Right lobe of liver (tissue), 6 donors: ENCODE measurements around the gene CEP85L. TPM values are rescaled to one million over a fixed set of nuclear protein-coding genes. Genes with fewer than 3 reads are reported as not detected.
"Not testable (repeated sequence)": the region's sequence is repeated elsewhere in the genome, so short reads cannot be mapped to it uniquely, and the experiment has no call there.

ENCODE experiments used
- ATAC-seq, 4 donors: fragments of 200-7000 bp; cut with Tn5 transposase; one replicate each; pipeline ENCODE4 v1.9.1; 2020; ENCODE audit warnings: mild to moderate bottlenecking in 4 of 4, moderate library complexity in 4 of 4
- DNase-seq, 3 donors: peaks; one replicate each; pipeline ENCODE4 v3.0.0-alpha.2; 2020
- H3K27ac ChIP-seq, 3 donors: fragments of 200-600 bp; one replicate each; pipeline ENCODE4 v1.8.0; 2022
- H3K27me3 ChIP-seq, 2 donors: fragments of 200-600 bp; one replicate each; pipeline ENCODE4 v1.8.0; 2022
- H3K36me3 ChIP-seq, 4 donors: fragments of 200-600 bp; sonication (generic) in 1 of 4; one replicate each; pipeline versions ENCODE4 v1.5.1 to v1.8.0; 2017 to 2022; ENCODE audit warnings: control low read depth in 1 of 4
- H3K4me1 ChIP-seq, 4 donors: fragments of 200-600 bp; sonication (generic) in 1 of 4; one replicate each; pipeline versions ENCODE4 v1.5.1 to v1.8.0; 2017 to 2022; ENCODE audit warnings: control low read depth in 1 of 4
- H3K4me3 ChIP-seq, 3 donors: fragments of 200-600 bp; one replicate each; pipeline ENCODE4 v1.8.0; 2022
- H3K9me3 ChIP-seq, 4 donors: fragments of 200-600 bp; sonication (generic) in 1 of 4; one replicate each; pipeline versions ENCODE4 v1.5.1 to v1.8.0; 2017 to 2022; ENCODE audit warnings: control low read depth in 1 of 4
- POLR2A ChIP-seq: fragments of 450-650 bp; IDR thresholded peaks from one replicate; pipeline ENCODE4 v1.6.1; 2017; ENCODE audit warnings: antibody characterized with exemption, mild to moderate bottlenecking
- WGBS: methylation state at CpG from one replicate; pipeline ENCODE4 v1.1.6; 2018; ENCODE audit warnings: low coverage, low lambda C conversion rate; ENCODE audit not compliant: insufficient coverage; ENCODE audit errors: missing lambda C conversion rate; 5-methylcytosine and 5-hydroxymethylcytosine counted together
- intact Hi-C, 2 donors: fragments of 100-400 bp; cut with DNase I; formaldehyde crosslinking; loops; one replicate each; pipeline versions ENCODE4 v1.11.2 to v1.14.1; 2022
- total RNA-seq, 6 experiments: library from RNA; depleted of rRNA in 2 of 6; stranded (reverse); fragments of >200 nt in 2 of 6; fragmentation: NEBNext Ultra II Directional in 3 of 6; extraction: Animal tissue kit (Norgen Biotek cat#: 25700) in 3 of 6; gene quantifications; one replicate each; pipeline versions ENCODE4 v1.1.0 to v1.2.4, GENCODE V29; 2016 to 2023
- TF ChIP-seq, protein P1 (sequence below), 4 donors: fragments of 200-600 bp in 3 of 4; fragments of 450-650 bp in 1 of 4; IDR thresholded peaks; one replicate each; pipeline versions ENCODE4 v1.5.1 to v1.8.0; 2016 to 2022; ENCODE audit warnings: antibody characterized with exemption in 4 of 4, mild to moderate bottlenecking in 2 of 4
- donor health status: DM: no; HTN: yes; CAD: no.
- donor health status: DM: no; HTN: no; CAD: no.
- donor health status: DM: no; HTN: no; CAD: no.
- donor health status: DM: no; HTN: yes; CAD: no.
- donor health status: DM: no; HTN: yes; CAD: no.

CEP85L gene
- total RNA-seq, 6 experiments from 2014 or later = 2.9 to 8.7 (median 4.1) TPM

DNA sequence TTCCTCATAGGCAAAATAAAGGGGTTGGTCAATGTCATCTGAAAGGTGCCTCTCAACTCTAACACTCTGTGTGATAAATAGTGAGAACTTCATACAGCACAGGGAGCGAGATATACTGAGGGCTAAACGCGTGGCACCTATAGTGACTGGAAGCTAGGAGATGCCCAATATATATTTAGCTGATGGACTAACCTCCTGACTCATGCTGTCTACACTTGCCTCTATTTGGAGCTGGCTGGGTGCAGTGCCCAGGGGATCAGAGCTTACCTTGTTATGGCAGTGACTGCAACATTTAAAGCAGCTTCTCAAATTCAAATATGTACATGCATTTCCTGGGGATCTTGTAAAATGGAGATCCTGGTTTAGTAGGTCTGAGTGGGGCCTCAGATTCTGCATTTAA lies 214.9 kb downstream of the CEP85L start:
- Histone ChIP-seq H3K27ac (no peak overlapping the region), H3K4me3 (no peak overlapping the region), H3K4me1 (no peaks in the 10 kb centered on the region), H3K27me3 (no peaks in the 10 kb centered on the region), H3K9me3 (peaks cover 0 to 6% (median 0%) of the 10 kb centered on the region in 4 donors), H3K36me3 (no peaks in the 10 kb centered on the region)
- intact Hi-C loops = no loop called here
- DNase-seq (no peak), ATAC-seq (no peak)
- 20% methylated on average over 2 of the region's 3 CpGs for whole genome bisulfite sequencing
- TF ChIP-seq, protein P1, sequence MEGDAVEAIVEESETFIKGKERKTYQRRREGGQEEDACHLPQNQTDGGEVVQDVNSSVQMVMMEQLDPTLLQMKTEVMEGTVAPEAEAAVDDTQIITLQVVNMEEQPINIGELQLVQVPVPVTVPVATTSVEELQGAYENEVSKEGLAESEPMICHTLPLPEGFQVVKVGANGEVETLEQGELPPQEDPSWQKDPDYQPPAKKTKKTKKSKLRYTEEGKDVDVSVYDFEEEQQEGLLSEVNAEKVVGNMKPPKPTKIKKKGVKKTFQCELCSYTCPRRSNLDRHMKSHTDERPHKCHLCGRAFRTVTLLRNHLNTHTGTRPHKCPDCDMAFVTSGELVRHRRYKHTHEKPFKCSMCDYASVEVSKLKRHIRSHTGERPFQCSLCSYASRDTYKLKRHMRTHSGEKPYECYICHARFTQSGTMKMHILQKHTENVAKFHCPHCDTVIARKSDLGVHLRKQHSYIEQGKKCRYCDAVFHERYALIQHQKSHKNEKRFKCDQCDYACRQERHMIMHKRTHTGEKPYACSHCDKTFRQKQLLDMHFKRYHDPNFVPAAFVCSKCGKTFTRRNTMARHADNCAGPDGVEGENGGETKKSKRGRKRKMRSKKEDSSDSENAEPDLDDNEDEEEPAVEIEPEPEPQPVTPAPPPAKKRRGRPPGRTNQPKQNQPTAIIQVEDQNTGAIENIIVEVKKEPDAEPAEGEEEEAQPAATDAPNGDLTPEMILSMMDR (IDR thresholded peaks at IDR 0.05) = no peak
- no peak for TF ChIP-seq POLR2A

DNA sequence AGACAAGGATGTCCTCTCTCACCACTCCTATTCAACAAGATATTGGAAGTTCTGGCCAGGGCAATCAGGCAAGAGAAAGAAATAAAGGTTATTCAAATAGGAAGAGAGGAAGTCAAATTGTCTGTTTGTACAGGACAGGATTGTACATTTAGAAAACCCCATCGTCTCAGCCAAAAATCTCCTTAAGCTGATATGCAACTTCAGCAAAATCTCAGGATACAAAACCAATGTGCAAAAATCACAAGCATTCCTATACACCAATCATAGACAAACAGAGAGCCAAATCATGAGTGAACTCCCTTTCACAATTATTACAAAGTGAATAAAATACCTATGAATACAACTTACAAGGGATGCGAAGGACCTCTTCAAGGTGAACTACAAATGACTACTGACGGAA lies 217.2 kb downstream of the CEP85L start:
- H3K4me1 ChIP-seq, H3K27me3 ChIP-seq, H3K27ac ChIP-seq, DNase-seq, H3K36me3 ChIP-seq, ATAC-seq, intact Hi-C loops, H3K4me3 ChIP-seq, H3K9me3 ChIP-seq: not testable (repeated sequence)
- WGBS = 78% methylated on average over 3 of the region's 3 CpGs

DNA sequence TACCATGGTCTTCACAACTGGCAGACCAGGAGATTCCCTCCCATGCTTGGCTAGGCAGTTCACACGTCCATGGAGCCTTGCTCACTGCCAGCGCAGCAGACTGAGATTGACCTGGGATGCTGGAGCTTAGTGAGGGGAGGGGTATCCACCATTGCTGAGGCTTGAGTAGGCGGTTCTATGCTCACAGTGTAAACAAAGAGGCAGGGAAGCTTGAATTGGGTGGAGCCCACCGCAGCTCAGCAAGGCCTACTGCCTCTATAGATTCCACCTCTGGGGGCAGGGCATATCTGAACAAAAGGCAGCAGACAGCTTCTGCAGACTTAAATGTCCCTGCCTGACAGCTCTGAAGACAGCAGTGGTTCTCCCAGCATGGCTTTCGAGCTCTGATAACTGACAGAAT lies 230.1 kb downstream of the CEP85L start:
- ATAC-seq, H3K27me3 ChIP-seq, H3K36me3 ChIP-seq, intact Hi-C loops, DNase-seq, H3K9me3 ChIP-seq, H3K4me1 ChIP-seq, H3K4me3 ChIP-seq, H3K27ac ChIP-seq: not testable (repeated sequence)
- WGBS = 29% methylated on average over 1 of the region's 5 CpGs

DNA sequence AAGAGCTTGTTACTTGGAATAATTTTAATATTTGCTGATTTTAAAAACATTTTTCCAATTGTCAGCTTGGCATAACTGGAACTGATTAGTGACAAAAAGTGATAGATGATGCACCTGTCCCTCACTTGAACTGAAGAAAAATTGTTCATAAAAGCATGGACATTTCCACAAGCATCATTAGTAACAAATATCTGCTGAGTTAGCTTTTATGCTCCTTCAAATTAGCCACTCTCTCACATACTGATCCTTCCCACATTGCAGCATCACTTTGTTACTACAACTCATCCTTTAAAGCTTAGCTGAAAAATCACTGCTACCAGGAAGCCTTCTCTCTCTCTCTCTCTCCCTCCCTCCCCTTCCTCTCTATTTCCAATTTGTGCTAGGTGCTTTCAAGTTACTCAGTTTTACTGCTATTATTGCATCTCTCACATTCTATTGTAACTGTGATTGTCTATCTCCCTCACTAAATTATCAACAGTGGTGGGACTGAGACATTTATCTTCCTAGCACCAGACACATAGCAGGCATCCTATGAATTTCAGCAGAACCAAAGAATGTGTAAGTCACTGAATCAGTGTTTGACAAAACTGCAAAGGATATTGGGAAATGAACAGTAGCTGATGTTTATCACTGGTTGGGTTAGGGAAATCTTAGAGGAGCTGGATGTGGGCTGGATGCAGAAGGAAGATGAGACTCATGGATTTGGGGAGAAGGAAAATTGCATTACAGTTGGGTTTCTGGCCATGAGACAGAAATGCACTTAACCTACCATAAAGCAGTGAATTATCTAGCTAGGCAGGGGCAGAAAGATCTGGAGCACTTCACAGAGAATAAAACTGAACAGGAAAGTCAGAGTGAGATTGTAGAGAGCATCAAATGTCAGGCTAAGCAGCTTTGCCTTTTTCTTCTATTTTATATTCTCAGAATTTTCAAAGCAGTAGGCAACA lies 231.7 kb downstream of the CEP85L start:
- intact Hi-C loops = no loop called here
- Histone ChIP-seq H3K4me3 (no peak overlapping the region), H3K27me3 (no peaks in the 10 kb centered on the region), H3K9me3 (no peaks in the 10 kb centered on the region), H3K4me1 (no peaks in the 10 kb centered on the region), H3K36me3 (no peaks in the 10 kb centered on the region), H3K27ac (no peak overlapping the region)
- DNase-seq (no peak), ATAC-seq (no peak)
- TF ChIP-seq POLR2A = no peak
- TF ChIP-seq, protein P1 (IDR thresholded peaks at IDR 0.05) = no peak

Other genes with a start within 250 kb of the CEP85L start
- gene PLN, start 103.3 kb downstream of the CEP85L start, total RNA-seq = under 1 TPM in 4 of 6 experiments, not detected in 2; 0.12 to 0.25 (median 0.20) TPM
- gene ASF1A, start 242.6 kb upstream of the CEP85L start, total RNA-seq = 10 to 100 TPM in 2 of 6 experiments, 1 to 10 TPM in 4; 5.8 to 15.3 (median 8.3) TPM